Activated CD8-positive, alpha-beta memory T cell treated with anti-CD3 and anti-CD28 coated beads, Interleukin-2, amount 50 U/mL, for 1 hour (primary cell): ENCODE data around the gene SLC47A2.

Experiments
- DNase-seq: peaks from one replicate; pipeline ENCODE4 v3.0.0-alpha.2; 2020; ENCODE audit errors: extremely low read depth

Gene SLC47A2

DNA sequence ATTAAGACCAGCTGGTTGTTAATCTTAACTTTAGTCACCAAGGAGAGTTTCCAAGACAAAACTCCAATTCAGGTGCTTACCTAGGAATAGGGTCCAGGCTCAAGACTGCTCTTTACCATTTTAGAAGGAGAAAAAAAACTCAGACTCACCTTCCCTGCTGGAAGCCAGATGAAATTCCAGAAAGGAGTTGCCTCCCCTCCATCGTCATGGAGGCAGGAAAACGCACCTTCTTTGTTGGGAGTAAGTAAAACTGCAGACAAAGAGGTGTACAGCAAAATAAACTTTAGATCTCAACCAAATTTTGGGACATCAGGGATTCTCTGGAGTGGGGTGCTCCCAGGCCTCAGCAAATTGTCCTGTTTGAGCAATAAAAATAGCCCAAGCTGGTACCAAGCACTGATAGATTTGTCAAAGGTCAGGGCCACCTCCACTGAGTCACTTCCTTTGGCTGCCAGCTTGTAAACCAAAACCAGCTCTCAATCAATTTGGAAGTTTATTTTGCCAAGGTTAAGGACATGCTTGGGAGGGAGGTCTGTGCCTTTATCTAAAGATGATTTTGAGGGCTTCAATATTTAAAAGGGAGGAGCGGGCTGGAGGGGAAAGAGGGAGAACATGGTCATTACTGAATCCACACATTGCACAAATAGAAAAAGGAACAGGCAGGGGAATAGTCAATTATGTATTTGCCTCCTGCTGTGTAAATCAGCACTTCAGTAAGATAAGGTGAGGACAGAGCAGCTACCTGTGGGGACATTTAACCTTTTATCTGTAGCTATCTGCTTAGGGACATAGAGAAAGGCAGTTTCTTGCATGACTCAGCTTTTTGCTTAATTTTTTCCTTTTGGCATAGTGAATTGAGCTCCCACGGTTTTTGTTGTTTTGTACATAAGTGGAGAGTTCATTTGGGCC, 69.3 kb downstream of the SLC47A2 start:
- no peak for DNase-seq

- DNase-seq, result no peak
These were observed 70.6 kb downstream of the SLC47A2 start for GRCh38 chr17:19645734-19646201.

GRCh38 chr17:19644493-19645210, 71.7 kb downstream of the SLC47A2 start:
- DNase-seq, result no peak

DNA sequence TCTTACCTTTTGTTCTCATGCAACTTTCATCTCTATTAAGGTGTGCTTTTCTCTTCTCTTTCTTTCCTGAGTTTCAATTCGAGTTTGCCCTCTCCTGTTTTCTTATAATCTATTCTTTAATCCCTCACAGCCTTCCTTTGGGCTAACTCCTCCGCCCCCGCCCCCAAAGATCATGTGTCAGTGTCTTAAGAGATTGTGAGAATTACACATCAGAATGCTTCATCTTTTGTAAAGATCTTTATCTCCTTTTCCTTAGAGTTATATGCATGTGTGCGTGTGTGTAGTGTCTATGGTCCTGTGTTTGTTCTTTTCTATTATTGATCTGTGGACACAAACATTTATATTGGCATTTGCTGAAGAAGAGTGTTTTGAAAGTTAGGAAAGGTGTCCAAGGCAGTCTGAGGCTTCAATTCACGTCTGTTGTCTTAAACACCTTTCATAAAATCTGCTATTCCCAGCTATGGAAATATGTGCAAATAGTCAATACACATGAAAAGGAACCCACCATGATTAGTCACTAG, 74.0 kb downstream of the SLC47A2 start:
- no peak for DNase-seq

- DNase-seq, result no peak
These were observed 74.6 kb downstream of the SLC47A2 start for GRCh38 chr17:19641687-19642372.

GRCh38 chr17:19631905-19632304, 84.5 kb downstream of the SLC47A2 start:
- no peak for DNase-seq

GRCh38 chr17:19630661-19631060, 85.7 kb downstream of the SLC47A2 start:
- no peak for DNase-seq

DNA sequence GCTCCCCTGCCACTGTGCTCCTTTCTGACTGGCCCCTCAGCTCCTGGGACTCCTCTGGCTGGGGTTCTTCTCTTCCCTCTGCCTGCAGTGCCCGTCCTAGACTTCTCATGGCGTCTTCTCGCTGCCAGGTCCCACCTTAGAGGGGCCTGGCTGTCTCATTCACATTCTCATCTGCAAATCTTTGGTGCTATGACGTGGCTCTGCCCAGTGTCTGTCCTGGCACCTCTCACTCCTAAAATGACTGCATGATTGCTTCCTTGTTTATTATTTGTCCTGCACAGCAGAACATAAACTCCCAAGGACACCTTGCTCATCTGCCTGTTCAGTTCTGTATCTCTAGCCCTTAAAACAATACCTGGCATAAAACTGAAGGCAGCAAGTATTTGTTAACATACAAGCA, 86.3 kb downstream of the SLC47A2 start:
- no peak for DNase-seq

DNA sequence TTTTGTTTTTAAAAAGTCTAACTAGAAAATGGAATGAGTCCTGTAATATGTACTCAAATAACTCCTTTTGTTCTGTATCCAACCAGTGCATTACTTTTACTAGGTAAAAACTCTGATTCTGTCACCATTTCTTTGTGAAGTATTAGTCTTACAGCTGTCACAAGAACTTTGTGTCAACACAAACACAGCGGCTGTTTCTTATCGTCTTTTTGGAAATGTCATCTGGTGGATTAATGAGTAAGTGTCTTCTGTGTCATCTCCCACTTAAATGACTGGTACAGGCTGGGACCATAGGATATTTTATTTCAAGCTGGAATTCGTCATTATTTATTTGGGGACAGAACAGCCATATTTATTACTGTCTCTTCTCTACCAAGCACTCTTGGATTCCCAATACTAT, 86.9 kb downstream of the SLC47A2 start:
- no peak for DNase-seq
